NCI-H2196 (cell line): ENCODE results near the gene SLC6A6.

Experiments
- DNase-seq: peaks from one replicate; lab custom pipeline; 2025; ENCODE audit not compliant: unreplicated experiment; lab: John Stamatoyannopoulos, UW

Gene SLC6A6

DNA sequence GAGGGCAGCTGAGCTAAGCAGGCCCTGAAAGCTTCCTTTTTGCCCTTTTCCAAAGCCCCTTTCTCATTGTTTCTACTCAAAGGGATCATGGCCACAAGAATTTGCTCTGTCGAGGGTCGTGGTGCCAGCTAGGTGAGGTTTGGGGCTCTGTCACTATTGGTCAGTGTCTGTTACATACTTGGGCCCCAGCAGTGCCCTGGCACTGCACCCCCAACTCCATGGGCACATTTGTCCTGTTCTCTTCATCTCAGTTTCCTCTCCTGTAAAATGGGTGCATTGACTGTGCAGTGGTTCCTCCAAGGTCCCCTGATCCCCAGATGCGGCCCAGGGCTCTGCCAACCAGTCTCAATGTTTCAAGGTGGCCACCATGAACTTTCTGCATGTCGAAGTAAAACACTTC lies 62.1 kb downstream of the SLC6A6 start:
- no peak for DNase-seq

DNA sequence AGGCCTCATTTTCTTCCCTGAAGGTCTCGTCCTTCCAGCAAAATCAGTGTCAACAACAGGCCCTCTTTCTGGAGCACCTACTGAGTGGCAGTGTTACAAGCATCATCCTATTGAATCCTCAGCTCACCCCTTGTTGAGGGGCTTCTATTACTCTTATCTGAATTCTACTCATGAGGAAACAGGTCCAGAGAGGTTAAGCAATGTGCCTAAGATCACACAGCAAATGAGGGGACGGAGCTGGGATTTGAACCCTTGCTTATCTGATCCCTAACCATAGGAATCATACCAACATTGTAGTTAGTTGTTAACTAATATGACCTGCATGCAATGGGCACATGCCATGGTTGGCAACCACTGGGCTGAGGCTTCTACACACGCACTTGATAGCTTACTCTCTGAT lies 63.0 kb downstream of the SLC6A6 start:
- no peak for DNase-seq

DNA sequence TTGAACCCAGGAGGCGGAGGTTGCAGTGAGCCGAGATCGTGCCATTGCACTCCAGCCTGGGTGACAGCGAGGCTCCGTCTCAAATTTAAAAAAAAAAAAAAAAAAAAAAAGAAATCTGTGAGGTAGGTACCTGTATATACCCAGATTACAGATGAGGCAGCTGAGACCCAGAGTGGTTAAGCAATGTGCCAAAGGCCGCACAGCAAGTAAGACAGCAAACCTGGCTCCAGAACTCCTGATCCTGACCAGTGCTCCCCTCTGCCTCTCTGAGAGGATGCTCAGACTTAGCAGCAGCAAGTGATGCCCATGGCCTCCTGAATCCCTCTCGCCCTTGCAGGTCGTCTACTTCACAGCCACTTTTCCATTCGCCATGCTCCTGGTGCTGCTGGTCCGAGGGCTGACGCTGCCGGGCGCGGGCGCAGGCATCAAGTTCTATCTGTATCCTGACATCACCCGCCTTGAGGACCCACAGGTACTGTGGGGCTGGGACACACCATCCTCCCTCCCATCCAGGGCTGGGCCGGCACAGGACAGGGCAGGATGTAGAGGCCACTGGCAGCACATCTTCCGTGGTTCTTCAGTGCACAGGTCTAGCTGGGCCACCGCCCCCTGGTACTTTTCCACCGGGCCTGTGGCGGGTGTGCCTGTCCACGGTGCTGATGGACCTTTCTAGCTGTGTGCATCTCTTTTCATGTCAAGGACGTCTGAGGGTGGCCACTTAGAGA lies 63.9 kb downstream of the SLC6A6 start:
- DNase-seq = no peak

DNA sequence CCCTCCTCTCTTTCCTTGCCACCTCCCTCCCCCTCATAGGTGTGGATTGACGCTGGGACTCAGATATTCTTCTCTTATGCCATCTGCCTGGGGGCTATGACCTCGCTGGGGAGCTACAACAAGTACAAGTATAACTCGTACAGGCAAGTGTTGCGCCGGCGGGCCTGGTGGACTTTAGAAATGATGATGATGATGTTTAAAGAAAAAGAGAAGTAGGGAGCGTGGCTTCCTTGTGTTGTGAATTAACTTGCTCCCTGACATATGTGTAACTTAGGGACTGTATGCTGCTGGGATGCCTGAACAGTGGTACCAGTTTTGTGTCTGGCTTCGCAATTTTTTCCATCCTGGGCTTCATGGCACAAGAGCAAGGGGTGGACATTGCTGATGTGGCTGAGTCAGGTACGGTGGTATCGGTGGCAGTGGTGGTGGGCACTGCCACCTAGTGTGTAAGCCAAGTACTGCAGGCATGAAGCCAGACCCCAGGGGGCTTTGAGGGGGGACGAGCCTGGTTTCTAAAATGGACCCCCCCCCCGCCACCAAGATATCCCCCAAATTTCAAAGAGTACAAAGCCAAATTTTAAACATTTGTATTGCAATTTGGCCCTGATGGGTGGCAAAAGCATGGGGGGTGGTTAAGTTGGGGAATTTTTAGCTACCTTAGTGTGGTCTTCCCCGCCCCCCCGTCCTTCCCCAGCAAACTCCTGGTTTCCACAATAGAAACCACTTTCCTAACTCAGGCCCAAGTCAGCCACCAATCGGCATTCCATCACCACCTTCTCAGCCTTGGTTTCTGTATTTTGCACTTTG lies 65.6 kb downstream of the SLC6A6 start:
- DNase-seq = no peak

DNA sequence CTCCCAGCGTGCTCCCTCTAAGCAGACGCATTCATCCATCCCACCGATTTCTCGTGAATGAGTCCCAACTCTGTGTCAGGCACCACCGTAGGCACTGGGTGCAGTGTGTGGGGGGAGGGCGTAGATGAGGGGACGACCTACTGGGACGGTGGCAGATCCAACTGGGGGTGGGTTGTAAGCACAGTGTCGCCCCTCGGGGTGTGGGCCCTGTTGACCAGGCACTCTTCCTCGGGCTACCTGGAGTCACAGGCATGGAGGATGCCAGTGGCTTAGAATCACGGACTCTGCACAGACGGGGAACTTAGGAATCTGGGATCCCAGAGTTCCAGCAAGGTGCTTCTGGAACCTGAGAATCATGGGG lies 66.2 kb downstream of the SLC6A6 start:
- DNase-seq = no peak

DNA sequence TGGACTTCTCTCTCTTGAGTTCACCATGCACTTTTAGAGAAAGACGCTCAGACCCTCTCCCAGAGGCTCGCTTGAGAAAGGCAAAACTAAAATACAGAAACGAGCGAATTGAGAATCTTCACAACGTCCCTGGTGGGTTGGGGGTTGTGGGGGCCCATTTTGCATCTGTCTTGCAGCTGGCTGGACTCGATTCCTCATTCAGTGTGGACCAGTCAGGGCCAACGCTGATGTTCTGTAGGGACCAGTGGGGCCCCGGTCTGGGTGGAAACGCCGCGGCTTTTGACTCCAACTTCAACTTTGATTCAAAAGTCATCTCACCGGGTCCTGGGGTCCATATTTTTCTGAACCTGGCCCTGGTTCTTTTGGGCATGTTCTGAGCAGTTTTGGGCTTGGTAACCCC lies 68.1 kb downstream of the SLC6A6 start:
- no peak for DNase-seq

DNA sequence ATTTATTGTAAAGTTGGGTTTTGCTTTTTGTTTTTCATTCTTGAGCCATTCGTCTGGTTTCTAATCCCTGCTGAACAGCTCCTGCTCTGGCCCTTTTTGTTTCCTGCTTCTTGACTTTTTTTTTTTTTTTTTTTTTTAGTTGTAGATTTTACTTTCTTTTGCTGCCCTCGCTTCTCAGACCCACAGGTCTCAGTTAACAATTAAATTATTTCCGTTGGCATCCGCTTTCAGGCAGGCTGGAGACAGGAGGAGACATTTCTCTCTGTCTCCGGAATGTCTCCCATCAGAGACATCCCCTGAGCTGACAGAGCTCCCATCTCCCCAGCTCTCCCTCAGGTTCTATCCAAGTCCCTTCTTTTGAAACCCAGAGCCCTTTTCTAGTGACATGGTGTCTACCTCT lies 68.6 kb downstream of the SLC6A6 start:
- DNase-seq = no peak

DNA sequence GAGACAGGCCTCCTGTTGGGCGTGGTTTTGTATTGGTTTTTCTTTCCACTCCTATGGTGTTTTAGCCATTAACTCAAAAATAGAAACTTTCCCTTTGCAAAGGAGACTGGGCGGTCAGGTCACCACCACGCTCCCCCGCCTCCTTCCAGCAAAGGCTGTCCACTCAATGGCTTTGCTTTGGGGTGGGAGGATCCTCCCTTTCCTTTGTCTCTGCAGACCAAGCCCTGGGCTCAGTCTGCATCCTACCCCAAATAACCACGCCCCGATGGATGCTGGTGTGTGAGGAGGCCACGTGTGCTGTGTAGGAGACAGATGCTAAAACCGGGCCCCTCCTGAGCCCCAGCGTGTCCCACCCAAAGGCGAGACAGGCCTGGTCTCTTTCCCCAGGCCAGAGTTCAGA lies 69.3 kb downstream of the SLC6A6 start:
- DNase-seq = no peak

DNA sequence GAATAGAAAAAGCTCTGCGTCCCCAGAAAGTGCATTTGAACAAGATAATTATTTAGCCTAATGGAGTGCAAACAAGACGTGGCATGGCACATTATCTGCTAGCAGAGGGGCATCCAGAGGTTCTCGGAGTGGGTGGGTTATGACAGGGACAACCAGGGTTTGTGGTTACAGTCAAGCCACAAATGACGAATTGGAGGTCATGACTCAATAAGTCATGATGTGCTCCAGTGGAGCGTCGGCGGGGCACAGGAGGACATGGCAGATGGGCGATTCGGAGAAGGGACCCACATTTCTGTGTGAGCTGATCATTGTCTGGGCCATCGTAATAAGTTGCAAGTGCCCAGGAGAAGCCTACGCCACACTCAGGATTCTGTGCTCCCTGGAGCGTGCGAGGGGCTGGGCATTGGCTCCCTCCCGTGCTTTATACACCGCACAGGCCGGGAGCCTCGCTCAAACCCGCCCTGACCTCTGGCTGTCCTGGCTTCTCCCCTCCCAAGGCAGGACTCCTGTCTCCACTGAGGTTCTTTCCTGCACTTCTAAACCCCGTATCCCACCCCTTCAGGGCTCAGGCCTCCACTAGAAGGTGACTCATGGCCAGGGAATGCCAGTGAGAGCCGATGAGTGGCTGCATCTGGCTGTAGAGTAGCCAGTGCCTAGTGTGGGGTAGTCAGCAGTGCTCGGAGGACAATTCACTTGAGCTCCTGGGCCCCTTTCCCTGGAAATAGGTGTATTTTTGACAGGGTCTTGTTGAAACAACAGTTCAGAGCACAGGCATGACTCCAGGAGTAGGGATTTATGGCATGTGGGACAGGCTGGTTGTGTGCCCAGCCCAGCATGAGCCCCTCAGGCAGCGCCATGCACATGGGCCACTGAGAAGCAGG lies 70.3 kb downstream of the SLC6A6 start:
- no peak for DNase-seq

DNA sequence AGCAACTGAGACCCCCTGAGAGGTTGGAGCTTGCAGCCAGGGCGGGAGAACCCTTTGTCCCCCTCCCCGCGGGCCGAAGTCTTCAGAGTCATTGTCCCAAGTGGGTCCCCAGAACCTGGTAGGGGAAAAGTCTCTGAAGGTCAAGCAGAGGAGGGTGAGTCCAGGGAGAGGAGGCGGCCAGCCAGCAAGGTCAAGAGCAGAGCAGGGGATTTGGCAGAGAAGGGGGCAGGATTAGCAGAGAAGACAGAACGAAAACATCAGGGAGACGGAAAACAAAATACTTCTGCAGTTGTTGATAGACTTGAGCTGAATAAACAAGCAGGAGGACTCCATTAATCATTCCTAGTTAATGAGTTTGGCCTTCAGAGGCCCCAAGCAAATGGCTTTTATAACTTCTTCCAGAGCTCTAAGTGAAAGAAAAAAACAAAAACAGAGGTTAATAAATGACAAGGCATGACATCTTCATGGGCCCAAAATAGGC lies 71.0 kb downstream of the SLC6A6 start:
- no peak for DNase-seq

DNA sequence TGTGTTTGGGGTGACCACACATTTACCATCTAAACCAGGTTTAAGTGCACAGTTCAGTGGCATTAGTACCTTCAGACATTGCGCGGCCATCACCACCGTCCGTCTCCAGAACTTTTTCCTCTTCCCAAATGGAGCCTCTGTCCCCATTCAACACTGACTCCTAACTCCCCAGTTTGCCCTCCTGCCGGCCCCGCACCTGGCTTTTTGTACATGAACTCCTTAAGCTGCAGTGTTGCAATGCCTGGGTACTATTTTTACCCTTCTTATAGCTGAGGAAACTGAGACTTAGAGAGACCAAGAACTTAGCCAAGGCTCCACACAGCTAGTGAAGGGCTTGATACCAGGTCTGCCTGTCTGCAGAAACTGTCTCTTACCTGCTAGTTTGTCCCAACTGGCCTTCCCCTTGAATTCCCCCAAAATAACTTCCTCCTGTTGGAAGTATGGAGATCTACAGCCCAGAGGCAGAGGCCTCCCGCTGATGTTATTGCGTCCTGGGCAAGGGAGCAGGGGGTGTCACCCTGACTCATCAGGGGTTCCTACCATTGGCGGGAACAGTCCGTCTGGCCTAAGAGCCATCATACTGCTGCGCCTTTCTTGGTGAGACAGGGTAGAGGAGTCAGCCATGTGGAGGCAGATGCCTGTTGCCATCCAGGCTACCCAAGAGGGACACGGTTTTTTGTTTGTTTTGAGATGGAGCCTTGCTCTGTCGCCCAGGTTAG lies 72.1 kb downstream of the SLC6A6 start:
- no peak for DNase-seq

DNA sequence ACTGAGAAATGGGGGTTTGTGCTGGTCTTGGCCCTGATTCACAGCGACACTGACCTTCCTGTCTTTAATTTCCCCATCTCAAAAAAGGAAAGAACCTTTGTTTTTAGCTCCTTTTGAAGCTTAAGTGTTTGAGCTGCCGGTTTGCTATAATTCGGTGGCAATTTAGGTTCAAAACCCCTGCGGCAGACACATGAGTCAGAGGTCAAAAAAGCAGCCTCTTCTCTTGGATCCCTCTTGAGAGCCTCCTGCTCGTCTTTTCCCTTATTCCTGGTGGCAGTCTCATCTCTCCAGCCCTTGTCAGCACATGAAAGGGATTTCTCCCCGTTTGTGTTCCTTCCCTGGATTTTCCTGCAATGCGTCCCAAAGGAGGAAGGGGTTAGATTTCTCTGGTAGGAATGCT lies 73.2 kb downstream of the SLC6A6 start:
- DNase-seq = no peak

DNA sequence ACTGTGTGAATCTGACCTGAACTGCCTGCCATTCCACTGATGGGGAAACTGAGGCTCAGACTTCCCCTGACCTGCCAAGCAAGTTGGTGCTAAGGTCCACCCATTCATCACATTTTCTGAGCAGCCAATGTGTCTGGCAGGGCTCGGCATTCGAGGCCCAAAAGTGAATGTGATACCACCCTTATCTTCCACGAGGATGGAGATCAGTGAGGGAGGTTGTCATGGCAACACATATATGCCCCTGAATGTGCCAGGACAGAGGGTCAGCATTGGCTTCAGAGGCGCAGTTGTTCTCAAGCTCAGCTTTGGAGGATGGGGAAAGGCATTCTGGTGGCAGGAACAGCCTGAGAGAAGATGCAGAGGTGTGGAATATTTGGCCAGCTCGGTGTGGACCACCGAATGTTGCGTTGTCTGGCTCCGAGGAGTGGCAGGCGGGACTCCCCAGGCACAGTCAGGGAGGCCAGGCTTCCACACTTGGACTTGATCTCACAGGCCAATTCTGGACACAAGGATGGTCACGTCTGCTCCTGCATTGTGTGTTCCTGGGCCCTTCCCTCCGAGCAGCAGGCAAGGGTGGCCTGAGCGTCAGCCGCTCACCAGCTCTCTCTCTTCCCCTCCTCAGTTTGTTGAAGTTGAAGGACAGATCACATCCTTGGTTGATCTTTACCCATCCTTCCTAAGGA lies 74.3 kb downstream of the SLC6A6 start:
- no peak for DNase-seq

DNA sequence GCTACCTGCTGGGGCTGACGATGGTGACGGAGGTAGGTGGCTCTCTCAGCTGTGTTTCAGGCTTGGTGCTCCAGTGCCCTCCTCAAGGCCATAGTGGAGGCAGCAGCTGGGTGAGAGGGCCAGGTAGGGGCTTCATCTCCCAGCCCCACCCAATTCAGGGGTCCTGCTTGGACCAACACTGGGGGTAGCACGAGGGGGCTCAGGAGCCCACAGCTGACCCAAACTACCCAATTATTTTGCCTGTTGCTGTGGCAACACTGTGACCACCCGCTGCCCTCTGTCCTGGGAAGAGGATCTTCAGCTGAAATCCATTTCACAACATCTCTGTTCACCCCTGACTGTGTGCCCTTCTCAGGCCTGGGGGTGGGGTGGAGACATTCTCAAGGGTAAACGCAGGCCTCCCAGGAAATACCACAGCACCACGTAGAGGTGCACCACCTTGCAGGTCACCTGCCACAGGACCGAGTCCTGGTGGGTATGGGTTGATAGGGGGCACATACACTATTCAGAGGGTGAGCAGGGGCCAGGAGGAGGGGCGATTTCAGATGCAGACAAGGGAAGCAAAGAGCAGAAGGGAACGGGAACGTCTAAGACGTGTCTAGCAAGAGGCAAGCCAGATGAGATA lies 75.0 kb downstream of the SLC6A6 start:
- DNase-seq = no peak

DNA sequence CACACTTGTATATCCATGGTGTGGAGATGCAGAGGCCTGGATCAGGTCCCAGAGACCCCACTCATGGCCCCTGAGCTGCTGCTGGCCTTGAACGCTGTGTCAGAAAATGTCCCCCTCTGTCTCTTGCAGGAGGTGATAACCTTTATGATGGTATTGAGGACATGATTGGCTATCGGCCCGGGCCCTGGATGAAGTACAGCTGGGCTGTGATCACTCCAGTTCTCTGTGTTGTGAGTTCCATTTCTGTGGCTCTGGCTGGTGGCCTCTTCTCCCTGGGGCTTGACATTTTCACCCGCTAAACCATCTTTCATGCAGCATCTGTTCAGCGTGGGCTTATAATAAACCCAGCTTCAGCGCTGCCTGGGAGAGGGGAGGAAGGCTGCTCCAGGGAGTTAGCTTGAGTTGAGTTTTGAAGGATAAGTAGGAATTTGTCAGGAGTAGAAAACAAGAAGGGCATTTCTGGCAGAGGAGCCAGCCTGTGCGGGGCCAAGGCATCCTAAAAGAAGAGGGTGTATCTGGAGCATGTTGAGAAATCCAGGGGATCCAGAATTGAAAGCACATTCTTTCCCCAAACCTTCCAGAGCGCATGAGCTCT lies 76.6 kb downstream of the SLC6A6 start:
- no peak for DNase-seq

DNA sequence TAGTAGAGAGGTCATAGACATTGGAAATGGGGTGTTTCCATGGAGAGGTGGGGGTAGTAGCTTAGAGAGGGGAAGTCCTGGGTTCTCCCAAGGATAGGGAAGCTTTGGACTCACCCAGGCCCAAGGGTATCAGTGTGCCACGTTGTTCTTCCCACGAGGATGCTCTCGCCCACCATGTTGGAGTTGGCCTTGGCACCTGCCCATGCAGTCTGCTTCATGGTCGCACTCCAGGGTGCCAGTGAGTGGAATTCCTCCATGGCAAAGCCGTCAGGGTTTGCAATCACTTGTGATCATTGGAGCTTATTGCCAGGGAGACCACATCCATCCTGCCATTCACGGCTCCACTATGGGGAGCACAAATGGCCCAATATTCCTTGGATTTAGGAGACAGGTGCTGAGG lies 77.2 kb downstream of the SLC6A6 start:
- DNase-seq = no peak

DNA sequence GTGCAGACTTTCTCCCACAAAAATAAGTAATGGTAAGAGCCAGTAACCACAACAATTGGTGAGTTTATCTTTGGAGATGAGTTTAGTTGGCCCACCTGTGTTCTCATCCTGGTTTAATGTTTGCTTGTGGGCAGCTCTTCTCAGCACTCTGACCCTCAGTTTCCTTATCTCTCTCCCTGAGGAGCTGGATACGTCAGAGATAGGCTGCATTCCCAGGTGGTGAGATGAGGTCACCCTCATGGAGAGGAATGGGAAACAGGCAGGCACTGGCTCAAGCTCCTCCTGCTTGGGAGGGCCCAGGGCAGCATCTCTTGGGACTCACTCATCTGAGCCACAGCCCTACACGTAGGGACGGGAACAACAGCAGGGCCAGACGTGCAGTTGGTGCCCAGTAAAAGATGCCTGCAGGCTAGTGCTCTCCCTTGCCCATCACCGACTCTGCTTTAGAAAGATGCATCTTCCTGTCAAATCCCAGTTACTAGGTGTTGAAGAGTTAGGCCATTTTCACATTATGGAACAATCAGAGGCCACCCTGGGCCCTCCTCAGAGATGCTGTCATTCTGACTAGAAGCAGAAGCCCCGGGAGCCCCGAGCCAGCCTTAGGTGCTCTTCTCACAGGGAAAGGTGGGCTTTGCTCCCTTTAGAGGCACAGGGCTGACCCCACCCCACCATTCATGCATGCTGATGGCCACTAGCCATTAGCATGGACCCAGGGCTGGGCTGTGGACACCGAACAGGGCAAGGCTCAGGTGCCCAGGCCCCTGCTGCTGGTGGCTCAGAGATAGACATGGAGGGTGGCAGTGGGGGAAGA lies 78.0 kb downstream of the SLC6A6 start:
- DNase-seq = no peak

DNA sequence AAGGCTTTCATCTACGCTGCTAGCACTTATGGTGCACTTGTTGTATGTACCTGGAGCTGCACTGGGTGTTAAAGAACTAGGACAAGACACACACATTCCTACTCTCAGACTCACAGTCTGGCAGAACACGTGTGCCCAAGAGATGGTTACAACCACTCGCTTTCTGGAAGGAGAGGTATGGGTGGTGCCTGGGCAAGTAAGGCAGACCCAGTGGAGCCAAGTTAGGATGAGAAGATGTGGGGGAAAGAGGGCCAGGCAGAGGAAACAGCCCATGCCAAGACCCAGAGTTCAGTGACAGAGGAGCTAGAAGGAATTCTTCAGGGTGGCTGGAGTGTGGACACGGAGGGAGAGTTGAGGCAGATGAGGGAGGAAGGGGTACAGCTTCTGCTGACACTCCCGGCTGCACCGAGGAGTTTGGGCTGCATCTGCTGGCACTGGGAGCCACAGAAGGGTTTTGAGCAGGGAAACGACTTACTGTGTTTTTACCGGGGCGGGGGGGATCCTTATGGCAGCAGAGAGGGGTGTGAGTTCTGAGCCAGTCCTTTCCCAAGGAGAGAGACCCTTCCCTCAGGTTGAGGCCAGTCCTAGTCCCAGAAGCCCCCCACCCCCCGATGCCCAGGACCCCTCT lies 78.7 kb downstream of the SLC6A6 start:
- DNase-seq = no peak
